Nephron progenitor cell (in vitro differentiated cells): ENCODE measurements around the gene KMT2D.

Source experiments
- DNase-seq: peaks from one replicate; pipeline ENCODE4 v3.0.0; 2021
- H3K27ac Mint-ChIP-seq: 2 replicates; pipeline ENCODE4 v1.8.0; 2021; ENCODE audit warnings: mild to moderate bottlenecking, moderate library complexity, mixed read lengths
- H3K27me3 Mint-ChIP-seq: 2 replicates; pipeline ENCODE4 v1.8.0; 2021; ENCODE audit warnings: mild to moderate bottlenecking, low read depth, mixed read lengths; ENCODE audit not compliant: poor library complexity
- H3K36me3 Mint-ChIP-seq: 2 replicates; pipeline ENCODE4 v1.8.0; 2021; ENCODE audit warnings: low read depth, mixed read lengths
- H3K4me1 Mint-ChIP-seq: 2 replicates; pipeline ENCODE4 v1.8.0; 2021; ENCODE audit warnings: mixed read lengths
- H3K4me3 Mint-ChIP-seq: 2 replicates; pipeline ENCODE4 v1.8.0; 2021; ENCODE audit warnings: mild to moderate bottlenecking, moderate library complexity, mixed read lengths
- H3K9me3 Mint-ChIP-seq: 2 replicates; pipeline ENCODE4 v1.8.0; 2021; ENCODE audit warnings: mild to moderate bottlenecking, moderate library complexity, mixed read lengths
- CTCF ChIP-seq: fragments of 200-600 bp; sonication (generic); IDR thresholded peaks from 2 replicates; pipeline ENCODE4 v1.5.0; 2021; ENCODE audit warnings: antibody characterized with exemption

The KMT2D gene

GRCh38 chr12:49014547-49014946 lies 46.0 kb downstream of the KMT2D start:
- no peak for TF ChIP-seq CTCF
- Mint-ChIP-seq H3K36me3 (peaks cover 31% of the 10 kb centered on the region), H3K4me3 (no peak overlapping the region)

GRCh38 chr12:49013428-49013827 lies 47.2 kb downstream of the KMT2D start:
- H3K27me3 Mint-ChIP-seq, result peaks cover 3% of the 10 kb centered on the region
- no peak for TF ChIP-seq CTCF
- H3K36me3 Mint-ChIP-seq, result peaks cover 31% of the 10 kb centered on the region
- H3K27ac Mint-ChIP-seq, result no peak overlapping the region
- no peak for DNase-seq
- no peak overlapping the region for H3K4me3 Mint-ChIP-seq
- no peaks in the 10 kb centered on the region for H3K9me3 Mint-ChIP-seq
- peaks cover 19% of the 10 kb centered on the region for H3K4me1 Mint-ChIP-seq

More at GRCh38 chr12:49014547-49014946, 46.0 kb downstream of the KMT2D start:
- peaks cover 29% of the 10 kb centered on the region for H3K4me1 Mint-ChIP-seq
- H3K9me3 Mint-ChIP-seq, result no peaks in the 10 kb centered on the region
- H3K27me3 Mint-ChIP-seq, result peaks cover 3% of the 10 kb centered on the region
- H3K27ac Mint-ChIP-seq, result peak overlapping the region; percentile 55
- DNase-seq, result no peak

GRCh38 chr12:49012739-49013138 lies 47.9 kb downstream of the KMT2D start:
- peaks cover 6% of the 10 kb centered on the region for H3K27me3 Mint-ChIP-seq
- no peak for DNase-seq
- peaks cover 15% of the 10 kb centered on the region for H3K4me1 Mint-ChIP-seq
- no peaks in the 10 kb centered on the region for H3K9me3 Mint-ChIP-seq
- H3K27ac Mint-ChIP-seq, result no peak overlapping the region
- no peak overlapping the region for H3K4me3 Mint-ChIP-seq
- TF ChIP-seq CTCF, result no peak
- H3K36me3 Mint-ChIP-seq, result peaks cover 32% of the 10 kb centered on the region
